SK-N-SH (cell line): ENCODE measurements around the gene AHNAK. TPM values are rescaled to one million over a fixed set of nuclear protein-coding genes. Genes with fewer than 3 reads are reported as not detected.
A peak's percentile ranks its signal among the peaks of the same experiment; 100 is the strongest.

ENCODE experiments used
- CTCF ChIA-PET: fragments of 300-600, 350-600 bp; formaldehyde crosslinking; extraction: SDS; loops from one replicate; lab custom pipeline; 2021; lab: Yijun Ruan, JAX
- POLR2A ChIA-PET: fragments of 350-600 bp; sonication (Branson Sonifier 250); formaldehyde crosslinking; extraction: SDS; loops from one replicate; lab custom pipeline; 2020; ENCODE audit warnings: antibody characterized with exemption, inconsistent platforms; lab: Yijun Ruan, JAX
- DNase-seq: peaks from one replicate; pipeline ENCODE4 v3.0.0; 2012
- H2AFZ ChIP-seq: fragments of 200-600 bp; sonication (generic); 2 replicates; pipeline ENCODE4 v1.8.1; 2016; ENCODE audit warnings: antibody characterized with exemption, mild to moderate bottlenecking, low read depth
- H3F3A ChIP-seq: fragments of 200-600 bp; sonication (generic); replicated peaks from 2 replicates; pipeline ENCODE3; 2016; ENCODE audit warnings: antibody characterized with exemption, mild to moderate bottlenecking; ENCODE audit not compliant: insufficient read depth
- H3K27ac ChIP-seq, 2 experiments: fragments of 200-500 bp in 1 of 2; fragments of 200-600 bp in 1 of 2; sonication (Bioruptor generic) in 1 of 2; sonication (generic), shearing (Covaris generic) in 1 of 2; 2 replicates each; pipeline versions ENCODE4 v1.5.1 to v1.6.1; 2014 to 2016; ENCODE audit warnings: low read depth in 2 of 2, inconsistent platforms in 1 of 2, low read length in 1 of 2, mild to moderate bottlenecking in 1 of 2, mixed read lengths in 1 of 2
- H3K27me3 ChIP-seq: fragments of 200-600 bp; sonication (generic), shearing (Covaris generic); 2 replicates; pipeline ENCODE4 v1.6.1; 2016; ENCODE audit warnings: mixed run types; ENCODE audit not compliant: insufficient read depth
- H3K36me3 ChIP-seq, 2 experiments: fragments of 200-500 bp in 1 of 2; fragments of 200-600 bp in 1 of 2; sonication (Bioruptor generic) in 1 of 2; sonication (generic) in 1 of 2; replicated peaks in 1 of 2; 2 replicates each; pipeline versions ENCODE3 to v1.5.1; 2014 to 2016; ENCODE audit warnings: low read length in 1 of 2, mild to moderate bottlenecking in 1 of 2; ENCODE audit not compliant: insufficient read depth in 2 of 2, control insufficient read depth in 1 of 2
- H3K4me1 ChIP-seq, 2 experiments: fragments of 200-500 bp in 1 of 2; fragments of 200-600 bp in 1 of 2; sonication (Bioruptor generic) in 1 of 2; sonication (generic), shearing (Covaris generic) in 1 of 2; 2 replicates each; pipeline versions ENCODE4 v1.5.1 to v1.6.1; 2014 to 2016; ENCODE audit warnings: low read depth in 1 of 2, low read length in 1 of 2, mixed run types in 1 of 2; ENCODE audit not compliant: insufficient read depth in 2 of 2, control insufficient read depth in 1 of 2
- H3K4me2 ChIP-seq: fragments of 200-600 bp; sonication (generic), shearing (Covaris generic); 2 replicates; pipeline ENCODE4 v1.6.1; 2017; ENCODE audit warnings: mixed run types
- H3K4me3 ChIP-seq, 2 experiments: fragments of 200-500 bp in 1 of 2; fragments of 200-600 bp in 1 of 2; sonication (Bioruptor generic) in 1 of 2; sonication (generic), shearing (Covaris generic) in 1 of 2; 2 replicates each; pipeline versions ENCODE4 v1.5.1 to v1.8.1; 2014 to 2016; ENCODE audit warnings: low read depth in 2 of 2, inconsistent platforms in 1 of 2, low read length in 1 of 2, mild to moderate bottlenecking in 1 of 2, mixed read lengths in 1 of 2, moderate library complexity in 1 of 2
- H3K79me2 ChIP-seq: fragments of 200-600 bp; sonication (generic); 2 replicates; pipeline ENCODE4 v1.8.1; 2017; ENCODE audit warnings: mild to moderate bottlenecking; ENCODE audit not compliant: insufficient read depth
- H3K9ac ChIP-seq: fragments of 200-600 bp; sonication (generic); 2 replicates; pipeline ENCODE4 v1.6.1; 2017; ENCODE audit warnings: mixed run types
- H3K9me2 ChIP-seq: fragments of 200-600 bp; sonication (generic); 2 replicates; pipeline ENCODE4 v1.6.1; 2017; ENCODE audit warnings: mixed run types
- H3K9me3 ChIP-seq: fragments of 200-600 bp; sonication (generic); 2 replicates; pipeline ENCODE4 v1.6.1; 2017; ENCODE audit warnings: mixed run types, mild to moderate bottlenecking, moderate library complexity
- H4K20me1 ChIP-seq: fragments of 200-600 bp; sonication (generic); 2 replicates; pipeline ENCODE4 v1.6.1; 2017; ENCODE audit warnings: mild to moderate bottlenecking, mixed run types; ENCODE audit not compliant: insufficient read depth
- CHD2 ChIP-seq: fragments of 150-350 bp; IDR thresholded peaks from 2 replicates; pipeline ENCODE4 v1.6.1; 2018; ENCODE audit warnings: low read length; ENCODE audit not compliant: partially characterized antibody
- CTCF ChIP-seq: fragments of 200-600 bp; sonication (generic); IDR thresholded peaks from 2 replicates; pipeline ENCODE4 v1.6.1; 2017; ENCODE audit warnings: antibody characterized with exemption, mild to moderate bottlenecking, moderate library complexity
- ELF1 ChIP-seq: IDR thresholded peaks from 2 replicates; pipeline ENCODE4 v1.4.0; 2012
- EP300 ChIP-seq, 2 experiments: IDR thresholded peaks; 2 replicates each; pipeline versions ENCODE4 v1.4.0 to v1.6.1; 2012; ENCODE audit warnings: borderline replicate concordance in 1 of 2, low read depth in 1 of 2, low read length in 1 of 2
- FOSL2 ChIP-seq: IDR thresholded peaks from 2 replicates; pipeline ENCODE4 v1.4.0; 2012; ENCODE audit warnings: low read depth, mild to moderate bottlenecking, moderate library complexity, borderline replicate concordance
- FOXJ3 ChIP-seq: sonication (generic); formaldehyde crosslinking; IDR thresholded peaks from 2 replicates; pipeline ENCODE4 v1.5.1; 2020; ENCODE audit warnings: mild to moderate bottlenecking, missing genetic modification reagents
- FOXM1 ChIP-seq: IDR thresholded peaks from 2 replicates; pipeline ENCODE4 v1.4.0; 2012; ENCODE audit warnings: low read depth, mild to moderate bottlenecking
- IRF3 ChIP-seq: fragments of 150-350 bp; IDR thresholded peaks from 2 replicates; pipeline ENCODE4 v1.6.1; 2016; ENCODE audit warnings: mild to moderate bottlenecking, low read depth, low read length
- JUND ChIP-seq: IDR thresholded peaks from 2 replicates; pipeline ENCODE4 v1.4.0; 2012
- MEF2A ChIP-seq: IDR thresholded peaks from 2 replicates; pipeline ENCODE4 v1.4.0; 2012; ENCODE audit warnings: low read depth, borderline replicate concordance
- NFIC ChIP-seq: IDR thresholded peaks from 2 replicates; pipeline ENCODE4 v1.4.0; 2012; ENCODE audit warnings: borderline replicate concordance
- NRF1 ChIP-seq: IDR thresholded peaks from 2 replicates; pipeline ENCODE4 v1.6.1; 2012; ENCODE audit warnings: low read depth, mild to moderate bottlenecking, low read length
- POLR2AphosphoS5 ChIP-seq: IDR thresholded peaks from 2 replicates; pipeline ENCODE4 v1.6.1; 2012; ENCODE audit warnings: low read depth, low read length
- RAD21 ChIP-seq: IDR thresholded peaks from 2 replicates; pipeline ENCODE4 v1.6.1; 2012; ENCODE audit warnings: mild to moderate bottlenecking, low read length
- RCOR1 ChIP-seq: fragments of 150-350 bp; IDR thresholded peaks from 2 replicates; pipeline ENCODE4 v1.6.1; 2017; ENCODE audit warnings: antibody characterized with exemption, low read length
- REST ChIP-seq: IDR thresholded peaks from 2 replicates; pipeline ENCODE4 v1.6.1; 2012; ENCODE audit warnings: mild to moderate bottlenecking, low read depth, low read length, moderate library complexity
- RFX5 ChIP-seq: IDR thresholded peaks from 2 replicates; pipeline ENCODE4 v1.6.1; 2012; ENCODE audit warnings: mild to moderate bottlenecking, improper control_type of control experiment, low read length
- RXRA ChIP-seq: IDR thresholded peaks from 2 replicates; pipeline ENCODE4 v1.4.0; 2012; ENCODE audit warnings: low read depth, mild to moderate bottlenecking, borderline replicate concordance
- SMC3 ChIP-seq: IDR thresholded peaks from 2 replicates; pipeline ENCODE4 v1.6.1; 2012; ENCODE audit warnings: low read depth, low read length, improper control_type of control experiment
- TCF12 ChIP-seq: IDR thresholded peaks from 2 replicates; pipeline ENCODE4 v1.4.0; 2012
- TEAD4 ChIP-seq: IDR thresholded peaks from 2 replicates; pipeline ENCODE4 v1.4.0; 2012; ENCODE audit warnings: mild to moderate bottlenecking, borderline replicate concordance; ENCODE audit not compliant: insufficient read depth
- USF2 ChIP-seq: fragments of 150-350 bp; IDR thresholded peaks from 2 replicates; pipeline ENCODE4 v1.6.1; 2017; ENCODE audit warnings: antibody characterized with exemption, low read length, low read depth, borderline replicate concordance
- YY1 ChIP-seq: IDR thresholded peaks from 2 replicates; pipeline ENCODE4 v1.4.0; 2012; ENCODE audit warnings: low read depth, mild to moderate bottlenecking
- ZBTB33 ChIP-seq: IDR thresholded peaks from 2 replicates; pipeline ENCODE4 v1.4.0; 2012; ENCODE audit warnings: low read depth, borderline replicate concordance
- WGBS: methylation state at CpG from one replicate; pipeline ENCODE4 v1.1.6; 2017; ENCODE audit warnings: low lambda C conversion rate; 5-methylcytosine and 5-hydroxymethylcytosine counted together
- polyA plus RNA-seq, 3 experiments: library from polyadenylated mRNA; depleted of rRNA; stranded (reverse); fragments of >200 nt; gene quantifications; 2 replicates each; pipeline ENCODE4 v1.2.3, GENCODE V29; 2012

AHNAK gene
- polyA plus RNA-seq, 1 of the 3 experiments (the other 2 are of a cell fraction) = 57.8 TPM

- Histone ChIP-seq H4K20me1 (no peaks in the 10 kb centered on the region), H3F3A (peaks cover 52% of the 10 kb centered on the region), H3K9ac (no peak overlapping the region), H2AFZ (peak overlapping the region; percentile 11; the same call in 1 of the 2 replicates), H3K9me3 (no peaks in the 10 kb centered on the region), H3K4me3 (no peak overlapping the region), H3K27me3 (no peaks in the 10 kb centered on the region), H3K9me2 (no peaks in the 10 kb centered on the region), H3K4me2 (peak overlapping the region; percentile 55), H3K79me2 (no peaks in the 10 kb centered on the region), H3K36me3 (no peaks in the 10 kb centered on the region), H3K4me1 (peaks cover 18 to 39% of the 10 kb centered on the region in 2 experiments), H3K27ac (peak overlapping the region; percentile 76 to 77)
- DNase-seq = no peak
- 57% methylated on average over 7 of the region's 8 CpGs for WGBS
- ChIA-PET CTCF (interaction anchor here (0.7 to 9.6 kb wide), 7 partner anchors 11 to 163 kb away, joined by 3 to 183 read pairs (median 4); no protein-coding TSS in a partner anchor), POLR2A (interaction anchor here (0.6 to 2.2 kb wide), 3 partner anchors 28 to 145 kb away, joined by 3 to 7 read pairs (median 4); partner anchors contain the start of gene EEF1G)
- TF ChIP-seq NFIC (peak; percentile 69; the same call in 1 of the 2 replicates), FOXJ3 (CRISPR knock-in tag) (no peak), CHD2 (no peak), TEAD4 (peak; percentile 73; the same call in 1 of the 2 replicates), YY1 (no peak), JUND (peak; percentile 81), ELF1 (no peak), POLR2AphosphoS5 (peak; percentile 76), FOXM1 (peak; percentile 60; the same call in 1 of the 2 replicates), EP300 (IDR thresholded peaks at IDR 0.05; ENCODE audit: borderline replicate concordance in 1 of 2, low read depth in 1 of 2, low read length in 1 of 2) (peak; percentile 89 to 94; a peak in 3 of 4 replicates), IRF3 (no peak), ZBTB33 (no peak), REST (no peak), TCF12 (peak; percentile 95), NRF1 (no peak), FOSL2 (peak; percentile 21; the same call in 1 of the 2 replicates), RXRA (peak; percentile 61; the same call in 1 of the 2 replicates), RCOR1 (0 out of 2 replicates have a peak, but pooled peaks have one; percentile 39), RFX5 (no peak), CTCF (no peak), SMC3 (no peak), RAD21 (no peak; the same call in 1 of the 2 replicates), MEF2A (peak; percentile 10; the same call in 1 of the 2 replicates), USF2 (no peak)
Measured at GRCh38 chr11:62428871-62429560, 117.6 kb downstream of the AHNAK start.
